Activated B cell treated with CpG ODN at 0.5 μM for 24 hours (primary cell): ENCODE measurements around the gene PRKAR1B. TPM values are rescaled to one million over a fixed set of nuclear protein-coding genes. Genes with fewer than 3 reads are reported as not detected.

Experiments
- ATAC-seq: fragments of 200-7000 bp; cut with Tn5 transposase; one replicate; pipeline ENCODE4 v1.10.0; 2021; ENCODE audit warnings: low read depth, mild to moderate bottlenecking, moderate library complexity
- CTCF ChIA-PET: fragments of 350-600 bp; sonication (Branson Sonifier 250); formaldehyde crosslinking; loops from one replicate; lab custom pipeline; 2021; ENCODE audit warnings: antibody characterized with exemption; lab: Charles Lee
- POLR2A ChIA-PET: fragments of 350-600 bp; sonication (Branson Sonifier 250); formaldehyde crosslinking; loops from one replicate; lab custom pipeline; 2021; ENCODE audit warnings: antibody characterized with exemption; lab: Charles Lee
- DNase-seq: peaks from one replicate; pipeline ENCODE4 v3.0.0; 2022
- H3K27ac Mint-ChIP-seq: one replicate; pipeline ENCODE4 v1.8.0; 2020; ENCODE audit warnings: mixed read lengths
- H3K27me3 Mint-ChIP-seq: one replicate; pipeline ENCODE4 v1.8.0; 2021; ENCODE audit warnings: mixed read lengths
- H3K36me3 Mint-ChIP-seq: one replicate; pipeline ENCODE4 v1.8.0; 2021; ENCODE audit warnings: low read depth, mixed read lengths
- H3K4me1 Mint-ChIP-seq: one replicate; pipeline ENCODE4 v1.8.0; 2021; ENCODE audit warnings: mixed read lengths
- H3K4me3 Mint-ChIP-seq: one replicate; pipeline ENCODE4 v1.8.0; 2020; ENCODE audit warnings: mild to moderate bottlenecking, mixed read lengths
- H3K9me3 Mint-ChIP-seq: one replicate; pipeline ENCODE4 v1.8.0; 2020; ENCODE audit warnings: mixed read lengths
- CTCF ChIP-seq: fragments of 200-600 bp; IDR thresholded peaks from one replicate; pipeline ENCODE4 v1.8.0; 2022; ENCODE audit warnings: antibody characterized with exemption, mild to moderate bottlenecking
- intact Hi-C: fragments of 100-400 bp; cut with micrococcal nuclease; formaldehyde crosslinking; loops from one replicate; pipeline ENCODE4 v1.15.1; 2024
- total RNA-seq: library from RNA; stranded (reverse); gene quantifications from 2 replicates; pipeline ENCODE4 v1.2.3, GENCODE V29; 2022

PRKAR1B gene
- total RNA-seq, 1 donor from 2014 or later = 17.5 TPM

- intact Hi-C loops = no loop called here
- ChIA-PET CTCF (no interaction called here), POLR2A (interaction anchor here (0.7 kb wide), 1 partner anchor 290 kb away, joined by 11 read pairs; no protein-coding TSS in a partner anchor)
- ATAC-seq (no peak), DNase-seq (no peak)
- Mint-ChIP-seq H3K27me3 (no peaks in the 10 kb centered on the region), H3K9me3 (peaks cover 2% of the 10 kb centered on the region), H3K4me1 (no peaks in the 10 kb centered on the region), H3K27ac (no peak overlapping the region), H3K36me3 (peaks cover 6% of the 10 kb centered on the region), H3K4me3 (no peak overlapping the region)
- no peak for TF ChIP-seq CTCF
Measured at GRCh38 chr7:646951-647350, 80.1 kb downstream of the PRKAR1B start.

GRCh38 chr7:646487-646886 lies 80.6 kb downstream of the PRKAR1B start:
- no peak for TF ChIP-seq CTCF
- Mint-ChIP-seq H3K36me3 (peaks cover 6% of the 10 kb centered on the region), H3K4me3 (no peak overlapping the region), H3K4me1 (no peaks in the 10 kb centered on the region), H3K9me3 (peaks cover 2% of the 10 kb centered on the region), H3K27me3 (no peaks in the 10 kb centered on the region), H3K27ac (no peak overlapping the region)
- POLR2A ChIA-PET = no interaction called here
- DNase-seq = no peak
- intact Hi-C loops = no loop called here
- CTCF ChIA-PET = no interaction called here
- no peak for ATAC-seq

GRCh38 chr7:645606-646005 lies 81.5 kb downstream of the PRKAR1B start:
- H3K4me3 Mint-ChIP-seq = no peak overlapping the region
- ChIA-PET POLR2A (no interaction called here), CTCF (no interaction called here)
- ATAC-seq (no peak), DNase-seq (no peak)
- intact Hi-C loops = no loop called here
- H3K36me3 Mint-ChIP-seq = peaks cover 6% of the 10 kb centered on the region
- H3K27ac Mint-ChIP-seq = no peak overlapping the region
- TF ChIP-seq CTCF = no peak
- H3K4me1 Mint-ChIP-seq = peaks cover 1% of the 10 kb centered on the region
- no peaks in the 10 kb centered on the region for H3K27me3 Mint-ChIP-seq
- H3K9me3 Mint-ChIP-seq = peaks cover 2% of the 10 kb centered on the region

GRCh38 chr7:644381-645305 lies 82.4 kb downstream of the PRKAR1B start:
- Mint-ChIP-seq H3K4me3 (no peak overlapping the region), H3K27ac (no peak overlapping the region), H3K27me3 (no peaks in the 10 kb centered on the region), H3K4me1 (peaks cover 7% of the 10 kb centered on the region), H3K36me3 (peaks cover 6% of the 10 kb centered on the region), H3K9me3 (peaks cover 2% of the 10 kb centered on the region)
- intact Hi-C loops = no loop called here
- ChIA-PET POLR2A (no interaction called here), CTCF (no interaction called here)
- TF ChIP-seq CTCF = no peak
- ATAC-seq (no peak), DNase-seq (no peak)

- H3K27ac Mint-ChIP-seq = no peak overlapping the region
- peaks cover 2% of the 10 kb centered on the region for H3K9me3 Mint-ChIP-seq
- TF ChIP-seq CTCF = no peak
- intact Hi-C loops = no loop called here
- POLR2A ChIA-PET = no interaction called here
- H3K36me3 Mint-ChIP-seq = peaks cover 4% of the 10 kb centered on the region
- no peak for DNase-seq
- CTCF ChIA-PET = no interaction called here
- no peaks in the 10 kb centered on the region for H3K27me3 Mint-ChIP-seq
- H3K4me1 Mint-ChIP-seq = peaks cover 9% of the 10 kb centered on the region
- ATAC-seq = no peak
- no peak overlapping the region for H3K4me3 Mint-ChIP-seq
Measured at GRCh38 chr7:641966-642365, 85.1 kb downstream of the PRKAR1B start.
